IMR-90 (cell line): ENCODE results near the gene ZNF280B. TPM values are rescaled to one million over a fixed set of nuclear protein-coding genes. Genes with fewer than 3 reads are reported as not detected.

Experiments
- ATAC-seq: fragments of 200-7000 bp; cut with Tn5 transposase; 2 replicates; pipeline ENCODE4 v1.9.1; 2020; ENCODE audit warnings: low read depth, mild to moderate bottlenecking, moderate library complexity
- BruUV-seq: library from RNA; stranded (reverse); fragments of 400-500 nt; replicated peaks from 2 replicates; lab custom pipeline; 2021; lab: Mats Ljungman, UMichigan
- CTCF ChIA-PET: fragments of 300-600 bp; formaldehyde crosslinking; extraction: SDS; loops from one replicate; lab custom pipeline; 2021; ENCODE audit warnings: antibody characterized with exemption; lab: Yijun Ruan, JAX
- POLR2A ChIA-PET: fragments of 300-600 bp; sonication (Branson Sonifier 250); formaldehyde crosslinking; loops from one replicate; lab custom pipeline; 2022; ENCODE audit warnings: antibody characterized with exemption; ENCODE audit not compliant: unreplicated experiment; lab: Charles Lee
- DNase-seq: peaks from one replicate; pipeline ENCODE4 v3.0.0; 2013
- H2AFZ ChIP-seq: replicated peaks from 2 replicates; pipeline ENCODE3; 2013; ENCODE audit warnings: low read length, mild to moderate bottlenecking; ENCODE audit not compliant: poor library complexity
- H2AK5ac ChIP-seq: 2 replicates; pipeline ENCODE4 v1.6.1; 2013; ENCODE audit warnings: low read depth, low read length, inconsistent platforms
- H2AK9ac ChIP-seq: replicated peaks from 2 replicates; pipeline ENCODE3; 2013; ENCODE audit warnings: mild to moderate bottlenecking, low read depth, low read length, moderate library complexity; ENCODE audit not compliant: poor library complexity
- H2BK120ac ChIP-seq: 2 replicates; pipeline ENCODE4 v1.6.1; 2013; ENCODE audit warnings: low read depth, low read length, inconsistent platforms
- H2BK15ac ChIP-seq: 3 replicates; pipeline ENCODE4 v1.6.1; 2013; ENCODE audit warnings: low read depth, low read length, inconsistent platforms
- H2BK20ac ChIP-seq: 2 replicates; pipeline ENCODE4 v1.6.1; 2013; ENCODE audit warnings: low read depth, mild to moderate bottlenecking, inconsistent platforms, low read length, moderate library complexity
- H2BK5ac ChIP-seq: 2 replicates; pipeline ENCODE4 v1.6.1; 2013; ENCODE audit warnings: mild to moderate bottlenecking, low read depth, low read length, inconsistent platforms; ENCODE audit not compliant: poor library complexity, severe bottlenecking
- H3K14ac ChIP-seq: replicated peaks from 2 replicates; pipeline ENCODE4 v1.6.1; 2013; ENCODE audit warnings: low read depth, low read length, inconsistent platforms
- H3K18ac ChIP-seq: 2 replicates; pipeline ENCODE4 v1.6.1; 2013; ENCODE audit warnings: low read depth, low read length, control low read depth
- H3K23ac ChIP-seq: 2 replicates; pipeline ENCODE4 v1.6.1; 2013; ENCODE audit warnings: low read depth, low read length, inconsistent platforms
- H3K27ac ChIP-seq: 2 replicates; pipeline ENCODE4 v1.5.1; 2013; ENCODE audit warnings: mild to moderate bottlenecking, control low read depth, low read length; ENCODE audit not compliant: insufficient read depth
- H3K27me3 ChIP-seq: 2 replicates; pipeline ENCODE4 v1.6.1; 2013; ENCODE audit warnings: low read length; ENCODE audit not compliant: control insufficient read depth, insufficient read depth
- H3K36me3 ChIP-seq: 2 replicates; pipeline ENCODE4 v1.6.1; 2013; ENCODE audit warnings: low read length, mixed read lengths; ENCODE audit not compliant: control insufficient read depth, insufficient read depth
- H3K4ac ChIP-seq: 2 replicates; pipeline ENCODE4 v1.6.1; 2013; ENCODE audit warnings: low read depth, low read length, inconsistent platforms
- H3K4me1 ChIP-seq: 2 replicates; pipeline ENCODE4 v1.6.1; 2013; ENCODE audit warnings: low read length, mixed read lengths; ENCODE audit not compliant: control insufficient read depth, insufficient read depth
- H3K4me2 ChIP-seq: 2 replicates; pipeline ENCODE4 v1.6.1; 2013; ENCODE audit warnings: low read depth, mild to moderate bottlenecking, control low read depth, low read length, moderate library complexity
- H3K4me3 ChIP-seq: 2 replicates; pipeline ENCODE4 v1.5.1; 2013; ENCODE audit warnings: low read depth, mild to moderate bottlenecking, control low read depth, low read length, moderate library complexity; ENCODE audit not compliant: insufficient read depth
- H3K56ac ChIP-seq: 2 replicates; pipeline ENCODE4 v1.6.1; 2013; ENCODE audit warnings: low read length, inconsistent platforms; ENCODE audit not compliant: insufficient read depth; ENCODE audit errors: extremely low read depth
- H3K79me1 ChIP-seq, 2 experiments: 2 replicates each; pipeline ENCODE4 v1.6.1; 2013; ENCODE audit warnings: low read length in 2 of 2, inconsistent platforms in 1 of 2, low read depth in 1 of 2
- H3K9ac ChIP-seq: 2 replicates; pipeline ENCODE4 v1.6.1; 2013; ENCODE audit warnings: low read depth, low read length, control low read depth
- H3K9me1 ChIP-seq: 2 replicates; pipeline ENCODE4 v1.6.1; 2013; ENCODE audit warnings: low read length, inconsistent platforms; ENCODE audit not compliant: insufficient read depth
- H3K9me3 ChIP-seq: 2 replicates; pipeline ENCODE4 v1.6.1; 2013; ENCODE audit warnings: low read length; ENCODE audit not compliant: control insufficient read depth, insufficient read depth
- H4K20me1 ChIP-seq: 2 replicates; pipeline ENCODE4 v1.6.1; 2013; ENCODE audit warnings: low read length, inconsistent platforms; ENCODE audit not compliant: insufficient read depth
- H4K5ac ChIP-seq: 2 replicates; pipeline ENCODE4 v1.6.1; 2013; ENCODE audit warnings: mild to moderate bottlenecking, low read depth, low read length, control low read depth
- H4K8ac ChIP-seq, 2 experiments: 2 replicates each; pipeline ENCODE4 v1.6.1; 2013; ENCODE audit warnings: low read depth in 2 of 2, low read length in 2 of 2, control low read depth in 1 of 2, inconsistent platforms in 1 of 2
- H4K91ac ChIP-seq: 2 replicates; pipeline ENCODE4 v1.6.1; 2013; ENCODE audit warnings: low read depth, low read length, inconsistent platforms; ENCODE audit not compliant: insufficient read depth
- BHLHE40 ChIP-seq: fragments of 150-350 bp; IDR thresholded peaks from 2 replicates; pipeline ENCODE4 v1.6.1; 2016; ENCODE audit warnings: mild to moderate bottlenecking, low read depth, low read length
- CEBPB ChIP-seq: IDR thresholded peaks from 2 replicates; pipeline ENCODE4 v1.6.1; 2012; ENCODE audit warnings: low read depth, low read length, improper control_type of control experiment
- CHD1 ChIP-seq: IDR thresholded peaks from 2 replicates; pipeline ENCODE4 v1.6.1; 2012; ENCODE audit warnings: low read depth, low read length, improper control_type of control experiment
- MAFK ChIP-seq: IDR thresholded peaks from 2 replicates; pipeline ENCODE4 v1.6.1; 2012; ENCODE audit warnings: low read depth, low read length, improper control_type of control experiment
- MAZ ChIP-seq: IDR thresholded peaks from 2 replicates; pipeline ENCODE4 v1.6.1; 2012; ENCODE audit warnings: low read depth, mild to moderate bottlenecking, low read length, improper control_type of control experiment, moderate library complexity, borderline replicate concordance
- MXI1 ChIP-seq: IDR thresholded peaks from 2 replicates; pipeline ENCODE4 v1.6.1; 2012; ENCODE audit warnings: low read depth, mild to moderate bottlenecking, low read length, moderate library complexity, borderline replicate concordance
- NFE2L2 ChIP-seq: fragments of 150-350 bp; IDR thresholded peaks from 2 replicates; pipeline ENCODE4 v1.6.1; 2016; ENCODE audit warnings: low read depth, mild to moderate bottlenecking, low read length
- POLR2A ChIP-seq: IDR thresholded peaks from 2 replicates; pipeline ENCODE4 v1.6.1; 2012; ENCODE audit warnings: mild to moderate bottlenecking, low read depth, low read length
- RAD21 ChIP-seq: IDR thresholded peaks from 2 replicates; pipeline ENCODE4 v1.6.1; 2012; ENCODE audit warnings: low read length, improper control_type of control experiment
- RFX5 ChIP-seq: IDR thresholded peaks from 2 replicates; pipeline ENCODE4 v1.8.0; 2012; ENCODE audit warnings: low read depth, mild to moderate bottlenecking, low read length, moderate library complexity
- SMC3 ChIP-seq: fragments of 150-350 bp; IDR thresholded peaks from 2 replicates; pipeline ENCODE4 v1.6.1; 2016; ENCODE audit warnings: low read depth, mild to moderate bottlenecking, antibody characterized with exemption, low read length, moderate library complexity
- WGBS, 2 experiments: methylation state at CpG; one replicate each; pipeline versions ENCODE4 v1.1.5 to v1.1.7; 2013; ENCODE audit warnings: missing lambda C conversion rate in 2 of 2; ENCODE audit not compliant: insufficient read length in 1 of 2; ENCODE audit errors: extremely low coverage in 2 of 2; 5-methylcytosine and 5-hydroxymethylcytosine counted together
- dilution Hi-C: fragments of 300-500 bp; cut with HindIII; formaldehyde crosslinking; loops from one replicate; pipeline ENCODE4 v1.14.3; 2018; ENCODE audit warnings: low sequenced_read_pairs; ENCODE audit not compliant: unreplicated experiment
- in situ Hi-C: fragments of 300-500 bp; cut with MboI; formaldehyde crosslinking; loops from 3 replicates; pipeline ENCODE4 v1.14.3; 2019; ENCODE audit warnings: low sequenced_read_pairs, inconsistent platforms, mixed read lengths
- intact Hi-C: fragments of 100-400 bp; cut with micrococcal nuclease; formaldehyde crosslinking; loops from 2 replicates; pipeline ENCODE4 v1.10.0; 2022
- polyA plus RNA-seq, 3 experiments: library from polyadenylated mRNA; depleted of rRNA; stranded (reverse); fragments of >200 nt; gene quantifications; 2 replicates each; pipeline ENCODE4 v1.2.3, GENCODE V29; 2012; ENCODE audit warnings: low replicate concordance in 1 of 3
- total RNA-seq: library from RNA; depleted of rRNA; stranded (reverse); fragments of >200 nt; gene quantifications from 2 replicates; pipeline ENCODE4 v1.2.3, GENCODE V29; 2012
- TF ChIP-seq, protein P1 (sequence below): fragments of 150-350 bp; IDR thresholded peaks from 2 replicates; pipeline ENCODE4 v1.6.1; 2016; ENCODE audit warnings: low read depth, mild to moderate bottlenecking, low read length, moderate library complexity, borderline replicate concordance
- TF ChIP-seq, protein P2 (sequence below): conservative IDR thresholded peaks from 2 replicates; pipeline ENCODE4 v1.5.1; 2012; ENCODE audit warnings: mild to moderate bottlenecking, low read depth, low read length, improper control_type of control experiment
- TF ChIP-seq, protein P3 (sequence below): fragments of 150-350 bp; IDR thresholded peaks from 2 replicates; pipeline ENCODE4 v1.6.1; 2017; ENCODE audit warnings: mild to moderate bottlenecking, antibody characterized with exemption, low read length, low read depth

ZNF280B gene
- total and polyA plus RNA-seq, 2 of the 4 experiments (the other 2 are of a cell fraction) = 0.65 to 1.4 TPM

DNA sequence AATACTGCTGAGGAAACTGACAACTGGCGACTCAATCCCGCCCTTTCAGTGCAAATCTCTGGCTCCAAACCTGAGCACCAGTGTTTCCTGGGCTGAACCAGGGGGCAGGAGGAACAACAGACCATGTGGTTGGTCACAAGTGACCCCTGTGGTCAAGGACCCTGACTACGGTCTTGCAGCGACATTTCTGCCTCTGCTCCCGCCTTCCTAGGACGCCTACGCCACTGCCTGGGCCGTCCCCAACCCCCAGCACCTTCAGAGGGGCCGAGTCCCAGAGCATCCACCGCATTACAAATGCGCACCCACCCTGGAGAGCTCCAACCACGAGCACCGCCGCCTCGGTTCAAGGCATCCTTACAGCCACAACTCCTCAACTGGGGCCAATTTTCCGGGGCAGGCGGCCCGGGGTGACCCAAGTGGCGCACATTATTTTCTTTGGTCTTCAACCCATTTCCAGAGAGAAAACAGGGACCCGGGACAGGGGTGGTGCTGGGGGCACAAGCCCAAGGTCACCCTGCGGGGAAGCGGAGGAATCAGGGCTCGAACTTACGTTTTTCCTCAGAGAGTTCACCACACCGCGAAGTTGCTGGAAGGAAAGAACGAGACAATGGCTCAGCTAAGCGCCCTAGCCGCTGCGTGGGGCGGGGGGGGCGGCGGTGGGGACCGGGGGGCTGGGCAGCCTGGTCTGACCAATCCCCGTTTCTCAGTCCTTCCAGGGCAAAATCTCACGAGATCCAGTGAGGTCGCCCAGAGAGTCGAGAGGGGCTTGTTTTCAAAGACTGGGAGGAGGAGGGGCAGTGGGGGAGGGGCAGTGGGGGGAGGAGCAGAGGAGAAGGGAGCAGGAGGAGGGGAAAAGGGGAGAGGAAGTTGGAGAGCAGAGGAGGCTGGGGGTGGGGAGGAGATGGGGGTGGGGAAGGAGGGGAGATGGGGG lies 48.7 kb upstream of the ZNF280B start:
- Histone ChIP-seq H3K36me3 (no peaks in the 10 kb centered on the region), H2AFZ (no peak overlapping the region), H3K4ac (no peak overlapping the region), H3K56ac (no peak overlapping the region), H4K5ac (no peak overlapping the region), H3K4me1 (no peaks in the 10 kb centered on the region), H2AK9ac (no peak overlapping the region), H3K79me1 (no peaks in the 10 kb centered on the region), H3K14ac (no peak overlapping the region), H3K9me3 (no peaks in the 10 kb centered on the region), H2BK120ac (no peak overlapping the region), H4K20me1 (no peaks in the 10 kb centered on the region), H3K9me1 (no peaks in the 10 kb centered on the region; the same call in 1 of the 2 replicates), H3K23ac (no peak overlapping the region), H4K8ac (no peak overlapping the region), H2BK5ac (no peak overlapping the region), H3K27ac (no peak overlapping the region), H4K91ac (no peak overlapping the region), H3K4me2 (no peak overlapping the region), H2BK15ac (no peak overlapping the region), H3K4me3 (no peak overlapping the region), H2AK5ac (no peak overlapping the region), H3K27me3 (no peaks in the 10 kb centered on the region; the same call in 1 of the 2 replicates), H2BK20ac (no peak overlapping the region), H3K9ac (no peak overlapping the region), H3K18ac (no peak overlapping the region)
- intact Hi-C loops (no loop called here), in situ Hi-C loops (no loop called here), dilution Hi-C loops (no loop called here)
- ATAC-seq = no peak
- DNase-seq = no peak
- WGBS, 2 experiments = 80% methylated on average over 7 of the region's 38 CpGs; no CpG with 5 or more reads in 1 of the 2 experiments
- ChIA-PET CTCF (no interaction called here), POLR2A (no interaction called here)
- BruUV-seq = no TSS peak
- no peak for TF ChIP-seq RFX5
- TF ChIP-seq CEBPB = no peak
- TF ChIP-seq NFE2L2 = no peak
- TF ChIP-seq, protein P1, sequence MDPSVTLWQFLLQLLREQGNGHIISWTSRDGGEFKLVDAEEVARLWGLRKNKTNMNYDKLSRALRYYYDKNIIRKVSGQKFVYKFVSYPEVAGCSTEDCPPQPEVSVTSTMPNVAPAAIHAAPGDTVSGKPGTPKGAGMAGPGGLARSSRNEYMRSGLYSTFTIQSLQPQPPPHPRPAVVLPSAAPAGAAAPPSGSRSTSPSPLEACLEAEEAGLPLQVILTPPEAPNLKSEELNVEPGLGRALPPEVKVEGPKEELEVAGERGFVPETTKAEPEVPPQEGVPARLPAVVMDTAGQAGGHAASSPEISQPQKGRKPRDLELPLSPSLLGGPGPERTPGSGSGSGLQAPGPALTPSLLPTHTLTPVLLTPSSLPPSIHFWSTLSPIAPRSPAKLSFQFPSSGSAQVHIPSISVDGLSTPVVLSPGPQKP = no peak
- no peak for TF ChIP-seq MAFK
- TF ChIP-seq SMC3 = no peak
- TF ChIP-seq, protein P2, sequence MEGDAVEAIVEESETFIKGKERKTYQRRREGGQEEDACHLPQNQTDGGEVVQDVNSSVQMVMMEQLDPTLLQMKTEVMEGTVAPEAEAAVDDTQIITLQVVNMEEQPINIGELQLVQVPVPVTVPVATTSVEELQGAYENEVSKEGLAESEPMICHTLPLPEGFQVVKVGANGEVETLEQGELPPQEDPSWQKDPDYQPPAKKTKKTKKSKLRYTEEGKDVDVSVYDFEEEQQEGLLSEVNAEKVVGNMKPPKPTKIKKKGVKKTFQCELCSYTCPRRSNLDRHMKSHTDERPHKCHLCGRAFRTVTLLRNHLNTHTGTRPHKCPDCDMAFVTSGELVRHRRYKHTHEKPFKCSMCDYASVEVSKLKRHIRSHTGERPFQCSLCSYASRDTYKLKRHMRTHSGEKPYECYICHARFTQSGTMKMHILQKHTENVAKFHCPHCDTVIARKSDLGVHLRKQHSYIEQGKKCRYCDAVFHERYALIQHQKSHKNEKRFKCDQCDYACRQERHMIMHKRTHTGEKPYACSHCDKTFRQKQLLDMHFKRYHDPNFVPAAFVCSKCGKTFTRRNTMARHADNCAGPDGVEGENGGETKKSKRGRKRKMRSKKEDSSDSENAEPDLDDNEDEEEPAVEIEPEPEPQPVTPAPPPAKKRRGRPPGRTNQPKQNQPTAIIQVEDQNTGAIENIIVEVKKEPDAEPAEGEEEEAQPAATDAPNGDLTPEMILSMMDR = no peak
- TF ChIP-seq, protein P3, sequence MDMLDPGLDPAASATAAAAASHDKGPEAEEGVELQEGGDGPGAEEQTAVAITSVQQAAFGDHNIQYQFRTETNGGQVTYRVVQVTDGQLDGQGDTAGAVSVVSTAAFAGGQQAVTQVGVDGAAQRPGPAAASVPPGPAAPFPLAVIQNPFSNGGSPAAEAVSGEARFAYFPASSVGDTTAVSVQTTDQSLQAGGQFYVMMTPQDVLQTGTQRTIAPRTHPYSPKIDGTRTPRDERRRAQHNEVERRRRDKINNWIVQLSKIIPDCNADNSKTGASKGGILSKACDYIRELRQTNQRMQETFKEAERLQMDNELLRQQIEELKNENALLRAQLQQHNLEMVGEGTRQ = no peak
- TF ChIP-seq POLR2A = no peak
- no peak for TF ChIP-seq BHLHE40
- TF ChIP-seq RAD21 = no peak
- TF ChIP-seq MXI1 = no peak
- TF ChIP-seq CHD1 = no peak
- no peak for TF ChIP-seq MAZ
